SK-N-SH (cell line): ENCODE results near the gene HPN. TPM values are rescaled to one million over a fixed set of nuclear protein-coding genes. Genes with fewer than 3 reads are reported as not detected.

Experiments
- CTCF ChIA-PET: fragments of 300-600, 350-600 bp; formaldehyde crosslinking; extraction: SDS; loops from one replicate; lab custom pipeline; 2021; lab: Yijun Ruan, JAX
- POLR2A ChIA-PET: fragments of 350-600 bp; sonication (Branson Sonifier 250); formaldehyde crosslinking; extraction: SDS; loops from one replicate; lab custom pipeline; 2020; ENCODE audit warnings: antibody characterized with exemption, inconsistent platforms; lab: Yijun Ruan, JAX
- DNase-seq: peaks from one replicate; pipeline ENCODE4 v3.0.0; 2012
- H2AFZ ChIP-seq: fragments of 200-600 bp; sonication (generic); 2 replicates; pipeline ENCODE4 v1.8.1; 2016; ENCODE audit warnings: antibody characterized with exemption, mild to moderate bottlenecking, low read depth
- H3F3A ChIP-seq: fragments of 200-600 bp; sonication (generic); replicated peaks from 2 replicates; pipeline ENCODE3; 2016; ENCODE audit warnings: antibody characterized with exemption, mild to moderate bottlenecking; ENCODE audit not compliant: insufficient read depth
- H3K27ac ChIP-seq, 2 experiments: fragments of 200-500 bp in 1 of 2; fragments of 200-600 bp in 1 of 2; sonication (Bioruptor generic) in 1 of 2; sonication (generic), shearing (Covaris generic) in 1 of 2; 2 replicates each; pipeline versions ENCODE4 v1.5.1 to v1.6.1; 2014 to 2016; ENCODE audit warnings: low read depth in 2 of 2, inconsistent platforms in 1 of 2, low read length in 1 of 2, mild to moderate bottlenecking in 1 of 2, mixed read lengths in 1 of 2
- H3K27me3 ChIP-seq: fragments of 200-600 bp; sonication (generic), shearing (Covaris generic); 2 replicates; pipeline ENCODE4 v1.6.1; 2016; ENCODE audit warnings: mixed run types; ENCODE audit not compliant: insufficient read depth
- H3K36me3 ChIP-seq, 2 experiments: fragments of 200-500 bp in 1 of 2; fragments of 200-600 bp in 1 of 2; sonication (Bioruptor generic) in 1 of 2; sonication (generic) in 1 of 2; replicated peaks in 1 of 2; 2 replicates each; pipeline versions ENCODE3 to v1.5.1; 2014 to 2016; ENCODE audit warnings: low read length in 1 of 2, mild to moderate bottlenecking in 1 of 2; ENCODE audit not compliant: insufficient read depth in 2 of 2, control insufficient read depth in 1 of 2
- H3K4me1 ChIP-seq, 2 experiments: fragments of 200-500 bp in 1 of 2; fragments of 200-600 bp in 1 of 2; sonication (Bioruptor generic) in 1 of 2; sonication (generic), shearing (Covaris generic) in 1 of 2; 2 replicates each; pipeline versions ENCODE4 v1.5.1 to v1.6.1; 2014 to 2016; ENCODE audit warnings: low read depth in 1 of 2, low read length in 1 of 2, mixed run types in 1 of 2; ENCODE audit not compliant: insufficient read depth in 2 of 2, control insufficient read depth in 1 of 2
- H3K4me2 ChIP-seq: fragments of 200-600 bp; sonication (generic), shearing (Covaris generic); 2 replicates; pipeline ENCODE4 v1.6.1; 2017; ENCODE audit warnings: mixed run types
- H3K4me3 ChIP-seq, 2 experiments: fragments of 200-500 bp in 1 of 2; fragments of 200-600 bp in 1 of 2; sonication (Bioruptor generic) in 1 of 2; sonication (generic), shearing (Covaris generic) in 1 of 2; 2 replicates each; pipeline versions ENCODE4 v1.5.1 to v1.8.1; 2014 to 2016; ENCODE audit warnings: low read depth in 2 of 2, inconsistent platforms in 1 of 2, low read length in 1 of 2, mild to moderate bottlenecking in 1 of 2, mixed read lengths in 1 of 2, moderate library complexity in 1 of 2
- H3K79me2 ChIP-seq: fragments of 200-600 bp; sonication (generic); 2 replicates; pipeline ENCODE4 v1.8.1; 2017; ENCODE audit warnings: mild to moderate bottlenecking; ENCODE audit not compliant: insufficient read depth
- H3K9ac ChIP-seq: fragments of 200-600 bp; sonication (generic); 2 replicates; pipeline ENCODE4 v1.6.1; 2017; ENCODE audit warnings: mixed run types
- H3K9me2 ChIP-seq: fragments of 200-600 bp; sonication (generic); 2 replicates; pipeline ENCODE4 v1.6.1; 2017; ENCODE audit warnings: mixed run types
- H3K9me3 ChIP-seq: fragments of 200-600 bp; sonication (generic); 2 replicates; pipeline ENCODE4 v1.6.1; 2017; ENCODE audit warnings: mixed run types, mild to moderate bottlenecking, moderate library complexity
- H4K20me1 ChIP-seq: fragments of 200-600 bp; sonication (generic); 2 replicates; pipeline ENCODE4 v1.6.1; 2017; ENCODE audit warnings: mild to moderate bottlenecking, mixed run types; ENCODE audit not compliant: insufficient read depth
- EP300 ChIP-seq, 2 experiments: IDR thresholded peaks; 2 replicates each; pipeline versions ENCODE4 v1.4.0 to v1.6.1; 2012; ENCODE audit warnings: borderline replicate concordance in 1 of 2, low read depth in 1 of 2, low read length in 1 of 2
- EZH2phosphoT487 ChIP-seq: fragments of 200-600 bp; sonication (generic); IDR thresholded peaks from 2 replicates; pipeline ENCODE4 v1.6.1; 2017; ENCODE audit warnings: low read depth, mixed run types, mild to moderate bottlenecking, antibody characterized with exemption, moderate library complexity, borderline replicate concordance
- FOXJ3 ChIP-seq: sonication (generic); formaldehyde crosslinking; IDR thresholded peaks from 2 replicates; pipeline ENCODE4 v1.5.1; 2020; ENCODE audit warnings: mild to moderate bottlenecking, missing genetic modification reagents
- FOXM1 ChIP-seq: IDR thresholded peaks from 2 replicates; pipeline ENCODE4 v1.4.0; 2012; ENCODE audit warnings: low read depth, mild to moderate bottlenecking
- IRF3 ChIP-seq: fragments of 150-350 bp; IDR thresholded peaks from 2 replicates; pipeline ENCODE4 v1.6.1; 2016; ENCODE audit warnings: mild to moderate bottlenecking, low read depth, low read length
- MEF2A ChIP-seq: IDR thresholded peaks from 2 replicates; pipeline ENCODE4 v1.4.0; 2012; ENCODE audit warnings: low read depth, borderline replicate concordance
- NRF1 ChIP-seq: IDR thresholded peaks from 2 replicates; pipeline ENCODE4 v1.6.1; 2012; ENCODE audit warnings: low read depth, mild to moderate bottlenecking, low read length
- PBX3 ChIP-seq: IDR thresholded peaks from 2 replicates; pipeline ENCODE4; 2012
- POLR2AphosphoS5 ChIP-seq: IDR thresholded peaks from 2 replicates; pipeline ENCODE4 v1.6.1; 2012; ENCODE audit warnings: low read depth, low read length
- SMC3 ChIP-seq: IDR thresholded peaks from 2 replicates; pipeline ENCODE4 v1.6.1; 2012; ENCODE audit warnings: low read depth, low read length, improper control_type of control experiment
- USF1 ChIP-seq: IDR thresholded peaks from 2 replicates; pipeline ENCODE4 v1.4.0; 2012; ENCODE audit warnings: low read depth, borderline replicate concordance
- YY1 ChIP-seq: IDR thresholded peaks from 2 replicates; pipeline ENCODE4 v1.4.0; 2012; ENCODE audit warnings: low read depth, mild to moderate bottlenecking
- ZBTB33 ChIP-seq: IDR thresholded peaks from 2 replicates; pipeline ENCODE4 v1.4.0; 2012; ENCODE audit warnings: low read depth, borderline replicate concordance
- WGBS: methylation state at CpG from one replicate; pipeline ENCODE4 v1.1.6; 2017; ENCODE audit warnings: low lambda C conversion rate; 5-methylcytosine and 5-hydroxymethylcytosine counted together
- polyA plus RNA-seq, 3 experiments: library from polyadenylated mRNA; depleted of rRNA; stranded (reverse); fragments of >200 nt; gene quantifications; 2 replicates each; pipeline ENCODE4 v1.2.3, GENCODE V29; 2012
- TF ChIP-seq, protein P1 (sequence below): IDR thresholded peaks from 2 replicates; pipeline ENCODE4 v1.6.1; 2012; ENCODE audit warnings: mild to moderate bottlenecking, low read depth, low read length, moderate library complexity

HPN gene
- polyA plus RNA-seq, 1 of the 3 experiments (the other 2 are of a cell fraction): 0.05 TPM

GRCh38 chr19:35017507-35017906 is 24.0 kb upstream of the HPN start:
- Histone ChIP-seq H3K4me1 (peaks cover 0 to 5% of the 10 kb centered on the region in 2 experiments; a peak in 1 of 4 replicates), H3K27ac (no peak overlapping the region), H2AFZ (no peak overlapping the region), H3K9ac (no peak overlapping the region), H3K27me3 (no peaks in the 10 kb centered on the region), H3F3A (no peaks in the 10 kb centered on the region), H3K4me3 (no peak overlapping the region), H3K4me2 (no peak overlapping the region), H3K36me3 (peaks cover 27 to 55% of the 10 kb centered on the region in 2 experiments), H3K9me2 (no peaks in the 10 kb centered on the region), H4K20me1 (no peaks in the 10 kb centered on the region), H3K9me3 (no peaks in the 10 kb centered on the region), H3K79me2 (no peaks in the 10 kb centered on the region)
- no peak for DNase-seq
- CTCF ChIA-PET: interaction anchor here (1.0 to 1.7 kb wide), 3 partner anchors 10 to 305 kb away, joined by 3 to 4 read pairs (median 3); no protein-coding TSS in a partner anchor
- TF ChIP-seq USF1 (no peak), MEF2A (no peak), ZBTB33 (no peak), YY1 (no peak), SMC3 (no peak), FOXJ3 (CRISPR knock-in tag) (no peak), EZH2phosphoT487 (no peak), PBX3 (no peak), FOXM1 (no peak), IRF3 (no peak), EP300 (IDR thresholded peaks at IDR 0.05; ENCODE audit: borderline replicate concordance in 1 of 2, low read depth in 1 of 2, low read length in 1 of 2) (no peak), NRF1 (no peak), POLR2AphosphoS5 (no peak)
- TF ChIP-seq, protein P1, sequence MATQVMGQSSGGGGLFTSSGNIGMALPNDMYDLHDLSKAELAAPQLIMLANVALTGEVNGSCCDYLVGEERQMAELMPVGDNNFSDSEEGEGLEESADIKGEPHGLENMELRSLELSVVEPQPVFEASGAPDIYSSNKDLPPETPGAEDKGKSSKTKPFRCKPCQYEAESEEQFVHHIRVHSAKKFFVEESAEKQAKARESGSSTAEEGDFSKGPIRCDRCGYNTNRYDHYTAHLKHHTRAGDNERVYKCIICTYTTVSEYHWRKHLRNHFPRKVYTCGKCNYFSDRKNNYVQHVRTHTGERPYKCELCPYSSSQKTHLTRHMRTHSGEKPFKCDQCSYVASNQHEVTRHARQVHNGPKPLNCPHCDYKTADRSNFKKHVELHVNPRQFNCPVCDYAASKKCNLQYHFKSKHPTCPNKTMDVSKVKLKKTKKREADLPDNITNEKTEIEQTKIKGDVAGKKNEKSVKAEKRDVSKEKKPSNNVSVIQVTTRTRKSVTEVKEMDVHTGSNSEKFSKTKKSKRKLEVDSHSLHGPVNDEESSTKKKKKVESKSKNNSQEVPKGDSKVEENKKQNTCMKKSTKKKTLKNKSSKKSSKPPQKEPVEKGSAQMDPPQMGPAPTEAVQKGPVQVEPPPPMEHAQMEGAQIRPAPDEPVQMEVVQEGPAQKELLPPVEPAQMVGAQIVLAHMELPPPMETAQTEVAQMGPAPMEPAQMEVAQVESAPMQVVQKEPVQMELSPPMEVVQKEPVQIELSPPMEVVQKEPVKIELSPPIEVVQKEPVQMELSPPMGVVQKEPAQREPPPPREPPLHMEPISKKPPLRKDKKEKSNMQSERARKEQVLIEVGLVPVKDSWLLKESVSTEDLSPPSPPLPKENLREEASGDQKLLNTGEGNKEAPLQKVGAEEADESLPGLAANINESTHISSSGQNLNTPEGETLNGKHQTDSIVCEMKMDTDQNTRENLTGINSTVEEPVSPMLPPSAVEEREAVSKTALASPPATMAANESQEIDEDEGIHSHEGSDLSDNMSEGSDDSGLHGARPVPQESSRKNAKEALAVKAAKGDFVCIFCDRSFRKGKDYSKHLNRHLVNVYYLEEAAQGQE: no peak
- WGBS: 97% methylated on average over 3 of the region's 3 CpGs
- POLR2A ChIA-PET: no interaction called here
